NCI-H2171 (cell line): Measurements from ENCODE around the gene TELO2.

Experiments used
- DNase-seq: peaks from one replicate; lab custom pipeline; 2025; lab: John Stamatoyannopoulos, UW

Gene TELO2

DNA sequence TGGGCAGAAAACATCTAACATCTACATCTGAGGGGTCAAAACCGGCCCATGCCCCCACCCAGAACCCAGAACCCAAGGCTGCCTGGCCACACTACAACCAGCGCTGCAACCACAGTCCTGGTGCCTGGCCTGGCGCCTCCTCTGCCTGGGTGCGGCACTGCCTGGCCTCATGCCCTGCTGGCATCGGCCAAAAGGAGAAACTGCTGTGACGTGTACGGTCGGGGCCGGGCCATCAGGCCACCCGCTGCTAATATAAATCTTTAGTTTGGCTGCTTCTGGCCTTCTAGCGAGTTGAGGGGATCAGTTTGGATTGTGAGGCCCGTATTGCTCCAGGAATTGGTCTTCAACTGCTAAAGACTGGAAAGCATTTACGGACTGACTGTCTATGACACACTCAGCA lies 63.1 kb downstream of the TELO2 start:
- no peak for DNase-seq

- DNase-seq: no peak
Observed at GRCh38 chr16:1557074-1557473, 63.9 kb downstream of the TELO2 start.

GRCh38 chr16:1557576-1557975 lies 64.4 kb downstream of the TELO2 start:
- DNase-seq: no peak

DNA sequence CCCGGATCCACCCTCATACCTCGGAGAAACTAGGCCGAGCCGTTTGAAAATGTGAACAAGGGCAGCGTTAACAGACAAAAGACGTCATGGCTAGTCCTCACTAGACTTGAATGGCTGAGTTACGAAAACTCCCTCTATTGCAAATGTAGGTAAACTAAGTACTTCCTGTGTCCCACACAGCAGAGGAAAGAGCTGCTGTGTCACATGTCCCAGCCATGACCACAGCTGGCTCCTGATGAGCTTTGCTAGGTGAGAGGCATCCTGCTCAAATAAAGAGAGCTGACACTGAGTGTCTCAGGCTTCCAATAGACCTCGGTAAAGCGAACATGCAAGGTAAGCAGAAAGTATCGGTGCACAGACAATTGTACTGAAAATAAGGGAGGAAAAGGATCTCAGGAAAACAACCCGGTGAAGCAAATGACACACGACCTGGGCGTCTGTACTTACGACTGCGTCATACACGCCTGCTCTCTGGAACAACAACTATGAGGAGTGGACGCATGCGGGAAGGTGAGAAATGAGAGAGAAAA lies 66.4 kb downstream of the TELO2 start:
- DNase-seq: no peak
